H1 (cell line): ENCODE data around the gene C1orf174. TPM values are rescaled to one million over a fixed set of nuclear protein-coding genes. Genes with fewer than 3 reads are reported as not detected.

Source experiments
- CTCF ChIA-PET: fragments of 300-600 bp; sonication (Branson Sonifier 250); formaldehyde crosslinking; loops from one replicate; lab custom pipeline; 2021; ENCODE audit not compliant: partially characterized antibody; lab: Charles Lee
- POLR2A ChIA-PET: fragments of 300-600 bp; sonication (Branson Sonifier 250); formaldehyde crosslinking; loops from one replicate; lab custom pipeline; 2021; ENCODE audit warnings: inconsistent platforms; ENCODE audit not compliant: partially characterized antibody; lab: Charles Lee
- DNase-seq, 2 experiments: peaks; one replicate each; pipeline versions ENCODE4 v3.0.0 to v3.0.0-alpha.2; 2010 to 2022; ENCODE audit warnings: low spot score in 2 of 2, low read depth in 1 of 2, mixed read lengths in 1 of 2
- FAIRE-seq: peaks from 2 replicates; lab custom pipeline; 2011; peaks lifted over from hg19 to GRCh38; lab: Jason Lieb, UNC
- H2AFZ ChIP-seq: 2 replicates; pipeline ENCODE4 v1.8.1; 2012; ENCODE audit warnings: low read length, inconsistent platforms
- H2AK5ac ChIP-seq: 2 replicates; pipeline ENCODE4 v1.6.1; 2013; ENCODE audit warnings: low read depth, low read length
- H2BK120ac ChIP-seq: replicated peaks from 2 replicates; pipeline ENCODE3; 2013; ENCODE audit warnings: low read depth, low read length, inconsistent platforms
- H2BK12ac ChIP-seq: 2 replicates; pipeline ENCODE4 v1.6.1; 2013; ENCODE audit warnings: low read depth, low read length
- H2BK15ac ChIP-seq: 2 replicates; pipeline ENCODE4 v1.6.1; 2013; ENCODE audit warnings: low read length
- H2BK20ac ChIP-seq: 2 replicates; pipeline ENCODE4 v1.6.1; 2013; ENCODE audit warnings: low read length
- H2BK5ac ChIP-seq: 2 replicates; pipeline ENCODE4 v1.6.1; 2013; ENCODE audit warnings: low read depth, low read length
- H3K14ac ChIP-seq: 2 replicates; pipeline ENCODE4 v1.6.1; 2013; ENCODE audit warnings: inconsistent platforms; ENCODE audit not compliant: insufficient read length
- H3K18ac ChIP-seq: 2 replicates; pipeline ENCODE4 v1.6.1; 2013; ENCODE audit warnings: low read length; ENCODE audit errors: extremely low read depth
- H3K23ac ChIP-seq: 2 replicates; pipeline ENCODE4 v1.6.1; 2013; ENCODE audit warnings: inconsistent platforms; ENCODE audit not compliant: insufficient read length
- H3K23me2 ChIP-seq: 2 replicates; pipeline ENCODE4 v1.6.1; 2013; ENCODE audit warnings: low read depth, low read length
- H3K27ac ChIP-seq: 2 replicates; pipeline ENCODE4 v1.6.1; 2011; ENCODE audit warnings: low read depth, low read length, inconsistent platforms
- H3K27me3 ChIP-seq, 4 experiments: replicated peaks in 1 of 4; 1 replicate in 1 of 4; 2 replicates in 3 of 4; pipeline versions ENCODE4 v1.6.1 to v1.8.1; 2011 to 2013; ENCODE audit warnings: low read length in 3 of 4, mild to moderate bottlenecking in 3 of 4, inconsistent platforms in 2 of 4, mixed read lengths in 2 of 4, moderate library complexity in 1 of 4; ENCODE audit not compliant: control insufficient read depth in 3 of 4, insufficient read depth in 3 of 4; ENCODE audit errors: extremely low read depth in 1 of 4
- H3K36me3 ChIP-seq, 4 experiments: 2 replicates each; pipeline versions ENCODE4 v1.6.1 to v1.8.1; 2011 to 2013; ENCODE audit warnings: mild to moderate bottlenecking in 4 of 4, low read length in 3 of 4, moderate library complexity in 2 of 4, control low read depth in 1 of 4, inconsistent platforms in 1 of 4; ENCODE audit not compliant: insufficient read depth in 4 of 4, control insufficient read depth in 2 of 4
- H3K4ac ChIP-seq: replicated peaks from 2 replicates; pipeline ENCODE3; 2013; ENCODE audit warnings: low read length, low read depth, mixed read lengths, inconsistent platforms; ENCODE audit not compliant: insufficient read length
- H3K4me1 ChIP-seq, 4 experiments: replicated peaks in 1 of 4; 1 replicate in 1 of 4; 2 replicates in 3 of 4; pipeline versions ENCODE4 v1.6.1 to v1.8.1; 2011 to 2013; ENCODE audit warnings: low read length in 3 of 4, inconsistent platforms in 2 of 4, mixed read lengths in 1 of 4; ENCODE audit not compliant: insufficient read depth in 4 of 4, control insufficient read depth in 3 of 4
- H3K4me2 ChIP-seq, 2 experiments: 2 replicates each; pipeline versions ENCODE4 v1.6.1 to v1.8.1; 2011 to 2013; ENCODE audit warnings: low read depth in 2 of 2, low read length in 2 of 2, control low read depth in 1 of 2, inconsistent platforms in 1 of 2, mild to moderate bottlenecking in 1 of 2; ENCODE audit not compliant: insufficient read depth in 1 of 2
- H3K4me3 ChIP-seq, 4 experiments: fragments of 200-600, 300-600 bp in 1 of 4; sonication (generic), shearing (Covaris generic), sonication (Bioruptor Twin) in 1 of 4; 2 replicates each; pipeline versions ENCODE4 v1.5.1 to v1.8.1; 2011 to 2016; ENCODE audit warnings: low read length in 4 of 4, low read depth in 3 of 4, control low read depth in 2 of 4, inconsistent platforms in 2 of 4, mild to moderate bottlenecking in 2 of 4, mixed read lengths in 1 of 4, moderate library complexity in 1 of 4; ENCODE audit not compliant: insufficient read depth in 2 of 4; ENCODE audit errors: extremely low read depth in 1 of 4
- H3K56ac ChIP-seq: replicated peaks from 2 replicates; pipeline ENCODE3; 2013; ENCODE audit warnings: low read depth, mild to moderate bottlenecking, mixed read lengths, low read length, inconsistent platforms; ENCODE audit not compliant: insufficient read length
- H3K79me1 ChIP-seq: 2 replicates; pipeline ENCODE4 v1.6.1; 2013; ENCODE audit warnings: low read depth, low read length, control low read depth
- H3K79me2 ChIP-seq, 2 experiments: 2 replicates each; pipeline versions ENCODE4 v1.6.1 to v1.8.1; 2012 to 2013; ENCODE audit warnings: low read length in 2 of 2, mild to moderate bottlenecking in 2 of 2, inconsistent platforms in 1 of 2; ENCODE audit not compliant: insufficient read depth in 2 of 2, control insufficient read depth in 1 of 2
- H3K9ac ChIP-seq, 4 experiments: replicated peaks in 1 of 4; 1 replicate in 1 of 4; 2 replicates in 3 of 4; pipeline versions ENCODE4 v1.6.1 to v1.8.1; 2011 to 2013; ENCODE audit warnings: low read depth in 3 of 4, low read length in 3 of 4, control low read depth in 2 of 4, mild to moderate bottlenecking in 2 of 4, moderate library complexity in 2 of 4, inconsistent platforms in 1 of 4; ENCODE audit errors: extremely low read depth in 1 of 4
- H3K9me3 ChIP-seq, 2 experiments: 2 replicates each; pipeline versions ENCODE4 v1.6.1 to v1.8.1; 2012 to 2013; ENCODE audit warnings: mild to moderate bottlenecking in 2 of 2, moderate library complexity in 2 of 2, control low read depth in 1 of 2, inconsistent platforms in 1 of 2, low read depth in 1 of 2, low read length in 1 of 2, mixed read lengths in 1 of 2; ENCODE audit not compliant: insufficient read depth in 2 of 2
- H4K20me1 ChIP-seq, 2 experiments: replicated peaks in 1 of 2; 2 replicates each; pipeline versions ENCODE3 to v1.8.1; 2011 to 2013; ENCODE audit warnings: inconsistent platforms in 2 of 2, low read length in 2 of 2, mild to moderate bottlenecking in 1 of 2; ENCODE audit not compliant: insufficient read depth in 2 of 2, control insufficient read depth in 1 of 2
- H4K5ac ChIP-seq: 2 replicates; pipeline ENCODE4 v1.6.1; 2013; ENCODE audit warnings: low read length, low read depth, mixed read lengths, inconsistent platforms; ENCODE audit not compliant: insufficient read length
- H4K8ac ChIP-seq: 2 replicates; pipeline ENCODE4 v1.8.0; 2013; ENCODE audit warnings: mild to moderate bottlenecking, moderate library complexity, low read length, inconsistent platforms; ENCODE audit not compliant: insufficient read depth; ENCODE audit errors: extremely low read depth
- H4K91ac ChIP-seq: replicated peaks from 2 replicates; pipeline ENCODE3; 2013; ENCODE audit warnings: low read length, mixed read lengths, inconsistent platforms; ENCODE audit not compliant: insufficient read length
- CBX5 ChIP-seq: fragments of 300-800, 300-1000 bp; sonication (generic); IDR thresholded peaks from 2 replicates; pipeline ENCODE4 v1.7.1; 2016; ENCODE audit warnings: antibody characterized with exemption, low read length, low read depth
- CTCF ChIP-seq, 3 experiments: IDR thresholded peaks; 1 replicate in 2 of 3; 2 replicates in 1 of 3; pipeline versions ENCODE4 v1.5.1 to v1.6.1; 2011; ENCODE audit warnings: low read length in 3 of 3, mild to moderate bottlenecking in 3 of 3, inconsistent platforms in 2 of 3, low read depth in 1 of 3, moderate library complexity in 1 of 3; ENCODE audit not compliant: insufficient read depth in 1 of 3; ENCODE audit errors: control extremely low read depth in 1 of 3
- NRF1 ChIP-seq: IDR thresholded peaks from 2 replicates; pipeline ENCODE4 v1.6.1; 2011; ENCODE audit warnings: mild to moderate bottlenecking, low read depth, low read length, improper control_type of control experiment
- POU5F1 ChIP-seq: IDR thresholded peaks from 2 replicates; pipeline ENCODE4 v1.6.1; 2011; ENCODE audit warnings: low read depth, mild to moderate bottlenecking, low read length, moderate library complexity
- YY1 ChIP-seq: IDR thresholded peaks from 2 replicates; pipeline ENCODE4 v1.6.1; 2011; ENCODE audit warnings: low read depth, mild to moderate bottlenecking, low read length
- WGBS, 2 experiments: shearing (Covaris generic) in 1 of 2; methylation state at CpG; one replicate each; pipeline versions ENCODE4 v1.1.6 to v1.1.7; 2013 to 2015; ENCODE audit warnings: low lambda C conversion rate in 2 of 2, mixed read lengths in 2 of 2, inconsistent platforms in 1 of 2, low coverage in 1 of 2, missing lambda C conversion rate in 1 of 2; ENCODE audit not compliant: insufficient replicate concordance in 2 of 2, insufficient coverage in 1 of 2, insufficient read length in 1 of 2; ENCODE audit errors: extremely low coverage in 1 of 2, missing lambda C conversion rate in 1 of 2; 5-methylcytosine and 5-hydroxymethylcytosine counted together
- polyA plus RNA-seq, 7 experiments: library from polyadenylated mRNA; depleted of rRNA in 3 of 7; stranded (reverse) in 5 of 7; unstranded in 2 of 7; fragments of >200 nt in 5 of 7; fragments of 200-250 nt in 2 of 7; gene quantifications; 1 replicate in 5 of 7; 2 replicates in 1 of 7; 4 replicates in 1 of 7; pipeline versions ENCODE4 v1.2.1 to v1.2.3, GENCODE V29; 2011 to 2013; ENCODE audit warnings: missing spikeins in 2 of 7, mixed read lengths in 2 of 7
- total RNA-seq: library from RNA; stranded (reverse); fragmentation: NEBNext Ultra II Directional; extraction: Animal tissue kit (Norgen Biotek cat#: 25700); gene quantifications from 2 replicates; pipeline ENCODE4 v1.2.1, GENCODE V29; 2021

C1orf174 gene
- total and polyA plus RNA-seq, 2 of the 8 experiments (the other 6 are each of a cell fraction or from before 2014, with no cell fraction given), result 28.4 to 32.4 TPM

DNA sequence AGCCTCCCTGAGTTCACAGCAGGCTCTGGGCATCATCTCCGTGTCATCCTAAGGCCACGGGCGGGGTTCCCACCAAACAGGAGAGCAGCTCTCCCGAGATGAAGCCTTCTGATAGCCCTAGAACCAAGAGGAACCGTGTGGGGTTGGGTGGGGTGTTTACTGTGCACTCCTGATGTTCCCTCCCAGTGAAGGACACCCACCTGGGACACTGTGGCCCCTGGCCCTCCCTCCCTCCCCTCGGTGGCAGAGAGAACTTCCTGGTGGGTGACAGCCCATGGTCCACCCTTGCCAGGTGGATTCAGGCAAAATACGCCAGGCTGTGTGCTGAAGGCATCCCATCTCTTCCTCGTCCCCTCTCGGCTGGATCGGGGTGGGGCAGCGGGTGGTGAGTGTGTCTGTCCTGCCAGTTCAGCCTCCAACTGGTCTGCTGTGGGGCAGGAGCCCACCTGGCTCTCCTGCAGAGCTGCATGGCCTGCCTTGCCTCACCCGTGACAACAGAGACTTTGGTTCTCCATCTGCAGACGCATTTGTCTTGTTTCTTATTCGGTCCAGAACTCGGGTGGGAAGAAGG lies 15.6 kb upstream of the C1orf174 start:
- Histone ChIP-seq H3K23ac (no peak overlapping the region), H3K4me3 (no peak overlapping the region), H2BK5ac (no peak overlapping the region), H4K91ac (no peak overlapping the region), H3K18ac (no peak overlapping the region), H3K4me1 (peaks cover 0 to 8% (median 4%) of the 10 kb centered on the region in 4 experiments; a peak in 4 of 7 replicates), H3K14ac (no peak overlapping the region), H3K4ac (no peak overlapping the region), H2BK12ac (no peak overlapping the region), H2BK20ac (no peak overlapping the region), H3K4me2 (no peak overlapping the region), H4K20me1 (no peaks in the 10 kb centered on the region), H3K56ac (no peak overlapping the region), H3K9ac (no peak overlapping the region), H4K8ac (no peak overlapping the region; the same call in 1 of the 2 replicates), H2AFZ (no peak overlapping the region), H3K79me2 (no peaks in the 10 kb centered on the region), H3K9me3 (peaks cover 4% of the 10 kb centered on the region in 2 experiments; a peak in 2 of 4 replicates), H4K5ac (no peak overlapping the region), H2BK15ac (no peak overlapping the region), H2AK5ac (no peak overlapping the region), H3K27me3 (no peaks in the 10 kb centered on the region; a peak in 1 of 7 replicates), H3K27ac (no peak overlapping the region), H3K79me1 (no peaks in the 10 kb centered on the region), H3K23me2 (no peaks in the 10 kb centered on the region), H2BK120ac (no peak overlapping the region), H3K36me3 (no peaks in the 10 kb centered on the region)
- ChIA-PET CTCF (no interaction called here), POLR2A (no interaction called here)
- DNase-seq (no peak), FAIRE-seq (no peak)
- WGBS, 2 experiments, result 89% methylated on average over 14 of the region's 15 CpGs; no CpG with 5 or more reads in 1 of the 2 experiments
- TF ChIP-seq CTCF (IDR thresholded peaks at IDR 0.05; ENCODE audit: control extremely low read depth in 1 of 3, insufficient read depth in 1 of 3, low read depth in 1 of 3, low read length in 3 of 3) (no peak), YY1 (no peak), POU5F1 (no peak), CBX5 (no peak), NRF1 (no peak)
